Activated CD8-positive, alpha-beta T cell treated with anti-CD3 and anti-CD28 coated beads for 36 hours (primary cell): ENCODE data around the gene WSCD2. TPM values are rescaled to one million over a fixed set of nuclear protein-coding genes. Genes with fewer than 3 reads are reported as not detected.

Source experiments
- ATAC-seq: fragments of 200-7000 bp; cut with Tn5 transposase; one replicate; pipeline ENCODE4 v1.10.0; 2021; ENCODE audit warnings: mild to moderate bottlenecking, moderate library complexity
- CTCF ChIA-PET: fragments of 350-600 bp; sonication (Branson Sonifier 250); formaldehyde crosslinking; loops from one replicate; lab custom pipeline; 2021; ENCODE audit warnings: antibody characterized with exemption; lab: Charles Lee
- POLR2A ChIA-PET: fragments of 350-600 bp; sonication (Branson Sonifier 250); formaldehyde crosslinking; loops from one replicate; lab custom pipeline; 2021; ENCODE audit warnings: antibody characterized with exemption; lab: Charles Lee
- DNase-seq: peaks from one replicate; pipeline ENCODE4 v3.0.0-alpha.2; 2020
- H3K27ac Mint-ChIP-seq: one replicate; pipeline ENCODE4 v1.8.0; 2021; ENCODE audit warnings: mild to moderate bottlenecking, mixed read lengths
- H3K27me3 Mint-ChIP-seq: one replicate; pipeline ENCODE4 v1.8.0; 2021; ENCODE audit warnings: mixed read lengths
- H3K36me3 Mint-ChIP-seq: one replicate; pipeline ENCODE4 v1.8.0; 2021; ENCODE audit warnings: low read depth, mixed read lengths
- H3K4me1 Mint-ChIP-seq: one replicate; pipeline ENCODE4 v1.8.0; 2021; ENCODE audit warnings: low read depth, mixed read lengths
- H3K4me3 Mint-ChIP-seq: one replicate; pipeline ENCODE4 v1.8.0; 2021; ENCODE audit warnings: mild to moderate bottlenecking, moderate library complexity, mixed read lengths
- H3K9me3 Mint-ChIP-seq: one replicate; pipeline ENCODE4 v1.8.0; 2021; ENCODE audit warnings: mixed read lengths
- CTCF ChIP-seq: fragments of 200-600 bp; IDR thresholded peaks from one replicate; pipeline ENCODE4 v1.8.0; 2022; ENCODE audit warnings: antibody characterized with exemption, mild to moderate bottlenecking
- intact Hi-C: fragments of 100-400 bp; cut with micrococcal nuclease; formaldehyde crosslinking; loops from one replicate; pipeline ENCODE4 v1.10.0; 2022
- total RNA-seq, 2 experiments: library from RNA; stranded (reverse); gene quantifications; one replicate each; pipeline ENCODE4 v1.2.3, GENCODE V29; 2021

Gene WSCD2
- total RNA-seq, 2 experiments from 2014 or later = not detected

GRCh38 chr12:108176292-108176691, 47.2 kb downstream of the WSCD2 start:
- TF ChIP-seq CTCF = no peak
- Mint-ChIP-seq H3K4me3 (no peak overlapping the region), H3K9me3 (no peaks in the 10 kb centered on the region), H3K27me3 (no peaks in the 10 kb centered on the region), H3K4me1 (no peaks in the 10 kb centered on the region), H3K36me3 (no peaks in the 10 kb centered on the region), H3K27ac (no peak overlapping the region)
- intact Hi-C loops = no loop called here
- POLR2A ChIA-PET = no interaction called here
- CTCF ChIA-PET = interaction anchor here (2.0 kb wide), 1 partner anchor 18 kb away, joined by 8 read pairs; no protein-coding TSS in a partner anchor
- DNase-seq = no peak
- ATAC-seq = no peak

- no peak overlapping the region for H3K27ac Mint-ChIP-seq
- H3K36me3 Mint-ChIP-seq = no peaks in the 10 kb centered on the region
- intact Hi-C loops = no loop called here
- DNase-seq (no peak), ATAC-seq (no peak)
- no peaks in the 10 kb centered on the region for H3K4me1 Mint-ChIP-seq
- H3K9me3 Mint-ChIP-seq = no peaks in the 10 kb centered on the region
- CTCF ChIA-PET = interaction anchor here (2.0 kb wide), 1 partner anchor 18 kb away, joined by 8 read pairs; no protein-coding TSS in a partner anchor
- no peak overlapping the region for H3K4me3 Mint-ChIP-seq
- H3K27me3 Mint-ChIP-seq = no peaks in the 10 kb centered on the region
- no peak for TF ChIP-seq CTCF
- POLR2A ChIA-PET = no interaction called here
Measured at GRCh38 chr12:108177131-108177530, 48.0 kb downstream of the WSCD2 start.

GRCh38 chr12:108179305-108179704, 50.2 kb downstream of the WSCD2 start:
- TF ChIP-seq CTCF = no peak
- DNase-seq (no peak), ATAC-seq (no peak)
- Mint-ChIP-seq H3K4me1 (no peaks in the 10 kb centered on the region), H3K27ac (no peak overlapping the region), H3K27me3 (no peaks in the 10 kb centered on the region), H3K9me3 (no peaks in the 10 kb centered on the region), H3K36me3 (no peaks in the 10 kb centered on the region), H3K4me3 (no peak overlapping the region)
- ChIA-PET CTCF (no interaction called here), POLR2A (no interaction called here)
- intact Hi-C loops = no loop called here

- intact Hi-C loops = loop anchor here (10.0 kb wide), 1 partner anchor 186 kb away; no protein-coding TSS in a partner anchor
- Mint-ChIP-seq H3K4me1 (no peaks in the 10 kb centered on the region), H3K9me3 (no peaks in the 10 kb centered on the region), H3K27me3 (no peaks in the 10 kb centered on the region), H3K27ac (no peak overlapping the region), H3K4me3 (no peak overlapping the region), H3K36me3 (no peaks in the 10 kb centered on the region)
- no peak for TF ChIP-seq CTCF
- no peak for ATAC-seq
- POLR2A ChIA-PET = no interaction called here
- CTCF ChIA-PET = interaction anchor here (0.7 to 1.5 kb wide), 2 partner anchors 10 to 52 kb away, joined by 3 read pairs; partner anchors contain the start of gene WSCD2
- no peak for DNase-seq
Measured at GRCh38 chr12:108180255-108181094, 51.4 kb downstream of the WSCD2 start.

GRCh38 chr12:108181095-108181454, 52.0 kb downstream of the WSCD2 start:
- H3K36me3 Mint-ChIP-seq = no peaks in the 10 kb centered on the region

More at GRCh38 chr12:108181095-108181454, 52.0 kb downstream of the WSCD2 start:
- H3K4me3 Mint-ChIP-seq = no peak overlapping the region
- DNase-seq (no peak), ATAC-seq (no peak)
- no peak for TF ChIP-seq CTCF
- intact Hi-C loops = loop anchor here (10.0 kb wide), 1 partner anchor 186 kb away; no protein-coding TSS in a partner anchor
- H3K9me3 Mint-ChIP-seq = no peaks in the 10 kb centered on the region
- H3K27ac Mint-ChIP-seq = no peak overlapping the region
- no peaks in the 10 kb centered on the region for H3K4me1 Mint-ChIP-seq
- CTCF ChIA-PET = interaction anchor here (1.5 kb wide), 1 partner anchor 11 kb away, joined by 3 read pairs; no protein-coding TSS in a partner anchor
- POLR2A ChIA-PET = no interaction called here
- H3K27me3 Mint-ChIP-seq = no peaks in the 10 kb centered on the region
